ENCODE results near the gene SPCS1. TPM values are rescaled to one million over a fixed set of nuclear protein-coding genes. Genes with fewer than 3 reads are reported as not detected.
A peak's percentile ranks its signal among the peaks of the same experiment; 100 is the strongest.

Gene SPCS1
- total and polyA plus RNA-seq, 9 of the 15 experiments (the other 6 are each of a cell fraction or from before 2014, with no cell fraction given) = 73.9 to 567 (median 127) TPM

DNA sequence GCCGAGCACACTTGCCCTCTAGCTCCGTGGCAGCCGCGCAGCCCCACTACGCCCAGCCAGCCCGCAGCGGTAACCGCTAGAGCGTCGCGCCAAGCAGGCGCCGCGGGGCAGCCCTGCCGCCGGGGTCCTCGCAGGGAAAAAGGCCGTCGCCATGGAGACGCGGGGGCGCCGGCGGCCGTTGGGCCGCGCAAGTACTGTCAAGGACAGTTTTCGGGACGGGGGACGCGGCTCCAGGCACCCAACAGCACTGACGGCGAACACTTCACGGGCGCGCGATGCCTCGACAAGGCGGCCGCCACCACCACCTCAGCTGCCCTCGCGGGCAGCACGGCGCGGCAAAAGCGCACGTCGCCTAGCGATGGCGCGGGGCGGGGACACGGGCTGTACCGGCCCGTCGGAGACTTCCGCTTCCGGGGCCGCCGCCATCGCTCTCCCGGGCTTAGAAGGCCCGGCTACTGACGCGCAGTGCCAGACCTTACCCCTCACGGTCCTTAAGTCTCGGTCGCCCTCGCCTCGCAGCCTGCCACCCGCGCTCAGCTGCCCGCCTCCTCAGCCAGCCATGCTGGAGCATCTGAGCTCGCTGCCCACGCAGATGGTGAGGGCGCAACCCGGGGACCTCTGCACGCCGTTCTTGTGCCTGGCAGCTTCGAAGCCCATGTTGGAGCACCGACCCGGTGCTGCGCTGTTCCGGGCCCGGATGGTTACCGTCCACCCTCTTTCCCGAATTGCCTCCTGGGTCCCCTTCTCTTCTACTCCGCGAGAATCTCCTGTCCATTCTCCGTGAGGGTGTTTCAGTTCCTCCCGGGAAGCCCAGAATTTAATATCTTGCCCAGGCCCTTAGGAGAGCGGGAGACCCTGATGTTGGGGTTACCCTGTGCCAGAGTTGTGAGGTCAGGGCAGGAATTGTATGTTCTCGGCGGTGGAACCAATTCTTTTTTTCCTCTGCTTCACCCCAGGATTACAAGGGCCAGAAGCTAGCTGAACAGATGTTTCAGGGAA lies at the start of gene SPCS1, which contains the start of gene GLT8D1 (continued):
- no peak for TF ChIP-seq CBX3 (IDR thresholded peaks at IDR 0.05; ENCODE audit: borderline replicate concordance in 1 of 2, low read length in 2 of 2)
- no peak for TF ChIP-seq BRD9 (IDR thresholded peaks at IDR 0.05; ENCODE audit: low read depth, partially characterized antibody)
- no peak for TF ChIP-seq NFRKB (IDR thresholded peaks at IDR 0.05; ENCODE audit: low read depth)
- peak; percentile 57 for TF ChIP-seq PCBP1 (IDR thresholded peaks at IDR 0.05; ENCODE audit: low read depth, low read length, poor library complexity, severe bottlenecking)
- no peak for TF ChIP-seq HSF4 (CRISPR knock-in tag; IDR thresholded peaks at IDR 0.05; ENCODE audit: borderline replicate concordance)
- no peak for TF ChIP-seq BCOR (IDR thresholded peaks at IDR 0.05)
- TF ChIP-seq CC2D1A (IDR thresholded peaks at IDR 0.05) = no peak
- TF ChIP-seq, protein P1, sequence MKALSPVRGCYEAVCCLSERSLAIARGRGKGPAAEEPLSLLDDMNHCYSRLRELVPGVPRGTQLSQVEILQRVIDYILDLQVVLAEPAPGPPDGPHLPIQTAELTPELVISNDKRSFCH (CRISPR knock-in tag; IDR thresholded peaks at IDR 0.05) = no peak
- TF ChIP-seq, protein P1 (tag; IDR thresholded peaks at IDR 0.05) = no peak
- no peak for TF ChIP-seq KLF1 (tag; IDR thresholded peaks at IDR 0.05)
- no peak for TF ChIP-seq MCM5 (IDR thresholded peaks at IDR 0.05; ENCODE audit: low read depth)
- peak; percentile 60 for TF ChIP-seq U2AF1 (optimal IDR thresholded peaks at IDR 0.05; ENCODE audit: low read depth, low read length)
- TF ChIP-seq ETV1 (tag; conservative IDR thresholded peaks at IDR 0.05; ENCODE audit: low read depth) = no peak
- TF ChIP-seq POLR2H (tag; IDR thresholded peaks at IDR 0.05; ENCODE audit: low read depth) = no peak
- peak; percentile 87 for TF ChIP-seq SIN3B (IDR thresholded peaks at IDR 0.05; ENCODE audit: low read depth)
- TF ChIP-seq, protein P2, sequence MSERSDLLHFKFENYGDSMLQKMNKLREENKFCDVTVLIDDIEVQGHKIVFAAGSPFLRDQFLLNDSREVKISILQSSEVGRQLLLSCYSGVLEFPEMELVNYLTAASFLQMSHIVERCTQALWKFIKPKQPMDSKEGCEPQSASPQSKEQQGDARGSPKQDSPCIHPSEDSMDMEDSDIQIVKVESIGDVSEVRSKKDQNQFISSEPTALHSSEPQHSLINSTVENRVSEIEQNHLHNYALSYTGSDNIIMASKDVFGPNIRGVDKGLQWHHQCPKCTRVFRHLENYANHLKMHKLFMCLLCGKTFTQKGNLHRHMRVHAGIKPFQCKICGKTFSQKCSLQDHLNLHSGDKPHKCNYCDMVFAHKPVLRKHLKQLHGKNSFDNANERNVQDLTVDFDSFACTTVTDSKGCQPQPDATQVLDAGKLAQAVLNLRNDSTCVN (CRISPR knock-in tag; IDR thresholded peaks at IDR 0.05) = no peak
- TF ChIP-seq FUS (optimal IDR thresholded peaks at IDR 0.05; ENCODE audit: low read depth, low read length) = no peak
- no peak for TF ChIP-seq SETDB1 (IDR thresholded peaks at IDR 0.05; ENCODE audit: low read length)
- TF ChIP-seq TAF9B (IDR thresholded peaks at IDR 0.05; ENCODE audit: partially characterized antibody) = no peak
- TF ChIP-seq RBM15 (IDR thresholded peaks at IDR 0.05; ENCODE audit: insufficient read depth, low read length) = no peak
- TF ChIP-seq GTF2F1 (IDR thresholded peaks at IDR 0.05; ENCODE audit: low read depth, low read length) = no peak
- no peak for TF ChIP-seq SMARCA5 (IDR thresholded peaks at IDR 0.05)
- TF ChIP-seq MTA3 (IDR thresholded peaks at IDR 0.05; ENCODE audit: borderline replicate concordance) = peak; percentile 27; the same call in 1 of the 2 replicates
- no peak for TF ChIP-seq CHCHD3 (CRISPR knock-in tag; IDR thresholded peaks at IDR 0.05)
- TF ChIP-seq ZNF583 (CRISPR knock-in tag; IDR thresholded peaks at IDR 0.05) = no peak
- TF ChIP-seq ZNF561 (CRISPR knock-in tag; conservative IDR thresholded peaks at IDR 0.05) = no peak
- peak; percentile 76 for TF ChIP-seq HMGN3 (IDR thresholded peaks at IDR 0.05; ENCODE audit: borderline replicate concordance, extremely low read depth, insufficient read length, low read depth, low read length)

Measured in K562 (cell line).